Neuron (in vitro differentiated cells): ENCODE data around the gene SOD1.
"Not testable (repeated sequence)": the region's sequence is repeated elsewhere in the genome, so short reads cannot be mapped to it uniquely, and the experiment has no call there.

ENCODE experiments used
- H2AFZ ChIP-seq: one replicate; pipeline ENCODE4 v1.6.1; 2013; ENCODE audit warnings: low read depth, mild to moderate bottlenecking, inconsistent platforms, low read length, moderate library complexity
- H3K27me3 ChIP-seq: one replicate; pipeline ENCODE4 v1.6.1; 2013; ENCODE audit warnings: low read length; ENCODE audit not compliant: insufficient read depth
- H3K36me3 ChIP-seq: one replicate; pipeline ENCODE4 v1.6.1; 2013; ENCODE audit warnings: low read length; ENCODE audit not compliant: insufficient read depth
- H3K4me1 ChIP-seq: one replicate; pipeline ENCODE4 v1.6.1; 2013; ENCODE audit warnings: low read length; ENCODE audit not compliant: insufficient read depth
- H3K4me3 ChIP-seq: 2 replicates; pipeline ENCODE4 v1.5.1; 2013; ENCODE audit warnings: mild to moderate bottlenecking, low read length, moderate library complexity
- H3K9me3 ChIP-seq: one replicate; pipeline ENCODE4 v1.6.1; 2013; ENCODE audit warnings: low read length

The SOD1 gene

DNA sequence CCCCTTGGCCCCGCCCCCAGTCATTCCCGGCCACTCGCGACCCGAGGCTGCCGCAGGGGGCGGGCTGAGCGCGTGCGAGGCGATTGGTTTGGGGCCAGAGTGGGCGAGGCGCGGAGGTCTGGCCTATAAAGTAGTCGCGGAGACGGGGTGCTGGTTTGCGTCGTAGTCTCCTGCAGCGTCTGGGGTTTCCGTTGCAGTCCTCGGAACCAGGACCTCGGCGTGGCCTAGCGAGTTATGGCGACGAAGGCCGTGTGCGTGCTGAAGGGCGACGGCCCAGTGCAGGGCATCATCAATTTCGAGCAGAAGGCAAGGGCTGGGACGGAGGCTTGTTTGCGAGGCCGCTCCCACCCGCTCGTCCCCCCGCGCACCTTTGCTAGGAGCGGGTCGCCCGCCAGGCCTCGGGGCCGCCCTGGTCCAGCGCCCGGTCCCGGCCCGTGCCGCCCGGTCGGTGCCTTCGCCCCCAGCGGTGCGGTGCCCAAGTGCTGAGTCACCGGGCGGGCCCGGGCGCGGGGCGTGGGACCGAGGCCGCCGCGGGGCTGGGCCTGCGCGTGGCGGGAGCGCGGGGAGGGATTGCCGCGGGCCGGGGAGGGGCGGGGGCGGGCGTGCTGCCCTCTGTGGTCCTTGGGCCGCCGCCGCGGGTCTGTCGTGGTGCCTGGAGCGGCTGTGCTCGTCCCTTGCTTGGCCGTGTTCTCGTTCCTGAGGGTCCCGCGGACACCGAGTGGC lies at the start of gene SOD1:
Gene SOD1 (plus strand): TSS at position 158 of the 723 bp plus-strand sequence. CDS start 77 bp downstream, at position 235.
- Histone ChIP-seq H3K27me3 (no peaks in the 10 kb centered on the region), H3K4me1 (peaks cover 8% of the 10 kb centered on the region), H3K4me3 (peak within 1 kb of the TSS; percentile 72), H3K9me3 (no peaks in the 10 kb centered on the region), H3K36me3 (peaks cover 16% of the 10 kb centered on the region), H2AFZ (peak within 1 kb of the TSS; percentile 88)

DNA sequence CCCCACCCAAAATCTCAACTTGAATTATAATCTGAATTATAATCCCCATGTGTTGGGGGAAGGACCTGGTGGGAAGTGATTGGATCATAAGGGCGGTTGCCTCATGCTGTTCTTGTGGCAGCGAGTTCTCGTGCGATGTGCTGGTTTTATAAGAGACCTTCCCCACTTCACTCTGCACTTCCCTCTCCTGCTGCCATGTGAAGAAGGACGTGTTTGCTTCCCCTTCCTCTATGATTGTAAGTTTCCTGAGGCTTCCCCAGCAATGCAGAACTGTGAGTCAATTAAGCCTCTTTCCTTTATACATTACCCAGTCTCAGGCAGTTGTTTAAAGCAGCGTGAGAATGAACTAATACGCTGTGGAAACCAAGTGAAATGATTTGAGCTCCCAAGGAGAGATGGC lies 48.0 kb upstream of the SOD1 start:
- Histone ChIP-seq H3K4me3 (no peak overlapping the region), H3K36me3 (no peaks in the 10 kb centered on the region), H3K27me3 (no peaks in the 10 kb centered on the region), H3K9me3 (no peaks in the 10 kb centered on the region), H2AFZ (no peak overlapping the region), H3K4me1 (peaks cover 11% of the 10 kb centered on the region)

DNA sequence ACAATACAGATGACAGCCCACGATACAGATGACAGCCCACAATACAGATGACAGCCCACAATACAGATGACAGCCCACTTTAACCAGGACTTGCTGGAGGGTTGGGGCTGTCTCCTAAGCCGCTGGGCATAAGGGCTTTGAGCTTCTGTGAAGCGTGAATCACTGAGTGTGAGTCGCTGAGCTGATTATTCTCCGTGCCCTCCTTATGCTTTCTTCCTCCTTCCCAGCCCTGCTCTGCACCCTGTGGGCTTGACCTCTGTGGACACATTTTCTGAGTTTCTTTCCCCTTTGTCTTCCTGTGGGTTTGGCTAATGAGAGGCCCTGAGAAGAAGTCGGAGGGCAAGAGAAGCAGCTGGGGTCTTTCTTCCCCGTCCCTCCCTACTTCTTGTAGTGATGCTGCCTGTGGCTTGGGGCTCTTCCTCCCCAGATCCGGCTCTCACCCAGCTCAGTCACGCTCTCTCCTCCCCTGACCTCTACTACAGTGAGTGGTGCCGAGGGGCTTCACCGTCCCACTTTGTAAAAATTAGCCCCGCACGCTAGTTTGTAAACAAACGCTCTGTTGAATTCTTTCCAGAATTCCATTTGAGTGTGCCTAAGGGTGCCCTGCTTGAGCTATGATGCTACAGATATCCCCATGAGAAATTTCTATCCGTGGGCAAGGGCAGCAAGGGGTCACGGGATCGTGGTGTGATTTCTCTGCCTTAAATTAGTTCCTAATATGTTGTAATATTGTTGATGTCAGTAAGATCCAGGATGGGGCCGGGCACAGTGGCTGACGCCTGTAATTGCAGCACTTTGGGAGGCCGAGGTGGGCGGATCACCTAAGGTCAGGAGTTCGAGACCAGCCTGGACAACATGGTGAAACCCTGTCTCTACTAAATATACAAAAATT lies 46.4 kb upstream of the SOD1 start:
- Histone ChIP-seq H3K9me3 (no peaks in the 10 kb centered on the region), H2AFZ (peak overlapping the region; percentile 13), H3K4me3 (peak overlapping the region; percentile 6), H3K4me1 (peaks cover 11% of the 10 kb centered on the region), H3K36me3 (no peaks in the 10 kb centered on the region), H3K27me3 (no peaks in the 10 kb centered on the region)

DNA sequence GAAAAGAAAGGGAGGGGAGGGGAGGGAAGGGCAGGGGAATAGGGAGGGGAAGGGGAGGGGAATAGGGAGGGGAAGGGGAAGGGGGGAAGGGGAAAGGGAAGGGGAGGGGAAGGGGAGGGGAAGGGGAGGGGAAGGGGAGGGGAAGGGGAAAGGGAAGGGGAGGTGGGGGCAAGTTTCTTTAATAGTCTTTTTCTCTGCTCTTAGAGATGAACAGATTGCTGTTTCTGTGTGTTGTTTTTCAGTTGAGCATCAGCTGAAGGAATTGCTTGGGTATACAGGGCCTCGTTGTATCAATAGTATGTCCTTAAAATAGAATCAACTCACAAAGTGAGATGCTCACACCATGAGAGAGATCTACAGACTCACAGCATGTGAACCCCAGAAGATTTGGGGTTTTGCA lies 44.8 kb upstream of the SOD1 start:
- Histone ChIP-seq H3K27me3 (no peaks in the 10 kb centered on the region), H3K9me3 (no peaks in the 10 kb centered on the region), H3K4me3 (no peak overlapping the region), H3K36me3 (no peaks in the 10 kb centered on the region), H2AFZ (no peak overlapping the region), H3K4me1 (peaks cover 11% of the 10 kb centered on the region)

DNA sequence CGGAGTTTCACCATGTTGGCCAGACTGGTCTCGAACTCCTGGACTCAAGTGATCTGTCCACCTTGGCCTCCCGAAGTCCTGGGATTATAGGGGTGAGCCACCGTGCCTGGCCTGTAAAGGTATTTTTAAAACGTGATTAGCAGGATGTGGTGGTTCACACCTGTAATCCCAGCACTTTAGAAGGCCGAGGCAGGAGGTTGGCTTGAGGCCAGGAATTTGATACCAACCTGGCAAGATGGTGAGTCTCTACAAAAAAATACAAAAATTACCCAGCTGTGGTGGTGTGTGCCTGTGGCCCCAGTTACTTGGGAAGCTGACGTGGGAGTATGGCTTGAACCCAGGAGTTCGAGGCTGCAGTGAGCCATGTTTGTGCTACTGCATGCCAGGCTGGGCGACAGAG lies 43.3 kb upstream of the SOD1 start:
- peaks cover 11% of the 10 kb centered on the region for H3K4me1 ChIP-seq
- no peaks in the 10 kb centered on the region for H3K27me3 ChIP-seq
- no peaks in the 10 kb centered on the region for H3K36me3 ChIP-seq
- H3K4me3 ChIP-seq = no peak overlapping the region
- H2AFZ ChIP-seq = no peak overlapping the region
- no peaks in the 10 kb centered on the region for H3K9me3 ChIP-seq

DNA sequence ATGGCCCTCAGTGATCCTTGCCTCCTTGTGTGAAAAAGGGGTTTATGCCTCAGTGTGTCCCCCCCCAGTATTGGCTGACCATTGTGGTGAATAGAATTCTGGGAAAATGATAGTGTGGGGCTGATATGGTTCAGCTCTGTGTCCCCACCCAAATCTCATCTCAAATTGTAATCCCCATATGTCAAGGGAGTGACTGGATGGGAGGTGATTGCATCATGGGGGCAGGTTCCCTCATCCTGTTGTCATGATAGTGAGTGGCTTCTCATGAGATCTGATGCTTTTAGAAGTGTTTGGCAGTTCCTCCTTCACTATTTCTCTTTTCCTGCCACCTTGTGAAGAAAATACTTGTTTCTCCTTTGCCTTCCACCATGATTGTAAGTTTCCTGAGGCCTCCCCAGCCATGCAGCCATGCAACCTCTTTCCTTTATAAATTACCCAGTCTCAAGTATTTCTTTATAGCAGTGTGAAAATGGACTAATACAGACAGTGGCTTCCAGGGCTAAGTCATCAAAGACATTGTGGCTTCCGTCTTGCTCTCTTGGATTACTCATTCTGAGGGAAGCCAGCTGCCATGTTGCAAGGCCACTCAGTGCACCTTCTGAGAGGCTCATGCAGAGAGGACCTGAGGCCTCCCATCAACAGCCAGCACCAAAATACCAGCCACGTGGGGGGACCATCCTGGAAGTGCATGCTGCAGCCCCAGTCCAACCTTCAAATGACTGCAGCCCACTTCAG lies 40.6 kb upstream of the SOD1 start:
- Histone ChIP-seq H3K27me3 (no peaks in the 10 kb centered on the region), H3K9me3 (no peaks in the 10 kb centered on the region), H3K36me3 (no peaks in the 10 kb centered on the region), H3K4me1 (no peaks in the 10 kb centered on the region), H2AFZ (no peak overlapping the region), H3K4me3 (no peak overlapping the region)

DNA sequence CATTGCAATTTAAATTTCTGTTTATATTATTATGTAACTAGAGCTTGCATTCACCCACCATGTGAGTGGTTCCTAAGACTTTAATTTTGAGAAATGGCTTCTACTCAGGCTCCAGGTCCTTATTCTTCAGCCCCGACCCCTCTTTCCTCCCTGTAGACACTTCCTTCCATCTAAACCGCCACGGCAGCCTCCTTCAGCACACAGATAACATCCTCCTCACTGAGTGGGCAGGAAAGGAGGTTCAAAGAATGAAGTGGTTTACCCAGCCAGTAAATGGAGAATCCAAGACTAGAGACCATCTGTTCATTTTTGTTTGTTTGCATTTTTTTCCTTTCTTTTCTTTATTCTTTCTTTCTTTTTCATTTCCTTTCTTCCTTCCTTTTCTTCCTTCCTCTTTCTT lies 37.1 kb upstream of the SOD1 start:
- Histone ChIP-seq H3K9me3 (no peaks in the 10 kb centered on the region), H3K27me3 (no peaks in the 10 kb centered on the region), H2AFZ (no peak overlapping the region), H3K4me1 (no peaks in the 10 kb centered on the region), H3K4me3 (no peak overlapping the region), H3K36me3 (no peaks in the 10 kb centered on the region)

DNA sequence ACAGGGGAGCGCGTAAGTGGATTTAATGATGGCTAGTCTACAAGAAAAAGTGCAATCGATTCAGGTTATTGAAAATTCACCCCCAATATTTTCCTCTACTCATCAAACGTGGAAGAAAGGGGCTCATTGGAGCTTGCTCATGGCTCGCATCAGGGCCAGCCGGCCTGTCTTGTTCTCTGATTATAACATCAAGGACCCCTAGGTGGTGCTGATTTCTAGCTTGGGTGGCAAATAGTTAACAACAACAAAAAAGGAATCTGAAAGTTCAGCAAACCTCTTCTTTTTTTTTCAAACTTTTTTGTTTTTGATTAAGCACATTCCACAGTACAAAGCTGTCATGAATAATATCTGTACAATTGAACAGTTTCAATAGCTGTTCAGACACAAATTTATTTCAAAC lies 35.8 kb upstream of the SOD1 start:
- no peak overlapping the region for H3K4me3 ChIP-seq
- H3K27me3 ChIP-seq = no peaks in the 10 kb centered on the region
- no peaks in the 10 kb centered on the region for H3K36me3 ChIP-seq
- H3K4me1 ChIP-seq = no peaks in the 10 kb centered on the region
- no peak overlapping the region for H2AFZ ChIP-seq
- no peaks in the 10 kb centered on the region for H3K9me3 ChIP-seq

DNA sequence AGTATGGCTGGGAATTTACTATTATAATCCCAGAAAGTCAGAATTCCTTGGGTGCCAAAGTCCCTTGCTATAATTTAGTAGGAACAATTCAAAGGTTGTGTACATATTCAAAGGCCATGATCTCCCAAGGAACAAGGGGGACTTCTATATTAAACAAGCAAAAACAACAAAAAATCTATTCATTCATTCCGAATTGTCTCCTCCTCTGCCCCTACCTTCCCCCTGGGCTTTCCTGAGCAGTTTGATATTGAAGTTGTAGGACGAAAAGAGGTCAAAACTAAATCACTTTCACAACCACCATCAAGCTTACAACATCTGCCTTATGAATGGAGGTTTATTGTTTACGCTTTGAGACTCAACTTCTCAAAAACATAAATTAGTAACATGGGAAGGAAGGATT lies 35.3 kb upstream of the SOD1 start:
- H2AFZ ChIP-seq = no peak overlapping the region
- H3K4me3 ChIP-seq = no peak overlapping the region
- H3K9me3 ChIP-seq = no peaks in the 10 kb centered on the region
- no peaks in the 10 kb centered on the region for H3K4me1 ChIP-seq
- H3K36me3 ChIP-seq = no peaks in the 10 kb centered on the region
- H3K27me3 ChIP-seq = no peaks in the 10 kb centered on the region

DNA sequence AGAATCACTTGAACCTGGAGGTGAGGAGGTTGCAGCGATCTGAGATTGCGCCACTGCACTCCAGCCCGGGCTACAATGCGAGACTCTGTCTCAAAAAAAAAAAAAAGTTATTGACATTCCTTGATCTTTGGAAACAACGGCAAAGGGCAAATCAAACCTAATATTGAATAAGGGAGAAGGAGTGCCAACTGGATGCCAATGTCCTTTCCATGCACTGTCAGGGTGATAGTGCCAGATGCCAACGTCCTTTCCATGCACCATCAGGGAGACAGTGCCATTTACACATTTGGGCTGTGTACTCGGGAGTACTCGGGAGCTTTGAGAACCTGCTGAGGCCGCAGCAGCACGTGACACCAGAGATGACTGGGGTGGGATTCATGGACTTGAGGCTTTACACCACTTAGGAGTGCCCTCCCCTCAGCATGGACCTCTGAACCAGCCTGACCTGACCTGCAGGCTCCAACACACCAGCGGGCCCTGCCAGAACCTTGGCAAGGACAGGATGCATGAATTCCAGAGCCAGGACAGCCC lies 34.5 kb upstream of the SOD1 start:
- Histone ChIP-seq H3K4me1 (no peaks in the 10 kb centered on the region), H3K9me3 (no peaks in the 10 kb centered on the region), H3K27me3 (no peaks in the 10 kb centered on the region), H3K4me3 (no peak overlapping the region), H2AFZ (no peak overlapping the region), H3K36me3 (no peaks in the 10 kb centered on the region)

DNA sequence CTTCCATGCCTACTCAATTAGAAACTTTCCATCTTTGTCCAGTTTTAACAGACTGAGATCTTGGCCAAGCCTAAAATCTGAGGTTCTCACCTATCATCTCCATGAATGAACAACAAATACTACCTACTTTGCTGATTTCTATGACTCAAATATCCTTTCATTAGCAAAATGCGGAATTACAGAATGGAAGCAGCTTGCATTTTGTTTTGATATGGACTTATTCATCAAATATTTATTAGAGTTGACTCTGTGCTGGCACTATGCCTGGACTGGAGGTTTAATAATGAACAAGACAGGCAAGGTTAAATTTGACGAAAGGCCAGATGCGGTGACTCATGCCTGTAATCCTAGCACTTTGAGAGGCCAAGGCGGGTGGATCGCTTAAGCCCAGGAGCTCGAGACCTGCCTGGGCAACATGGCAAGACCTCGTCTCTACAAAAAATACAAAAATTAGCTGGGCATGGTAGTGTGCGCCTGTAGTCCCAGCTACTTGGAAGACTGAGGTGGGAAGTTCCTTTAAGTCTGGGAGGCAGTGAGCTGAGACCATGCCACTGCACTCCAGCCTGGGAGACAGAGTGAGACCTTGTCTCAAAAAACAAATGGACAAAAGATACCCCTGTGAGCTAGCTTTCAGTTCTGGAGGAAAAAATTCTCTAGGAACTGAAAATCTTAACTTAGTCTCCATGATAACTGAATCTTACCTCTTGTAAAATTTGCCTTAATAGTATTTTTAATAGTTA lies 29.4 kb upstream of the SOD1 start:
- Histone ChIP-seq H3K36me3 (no peaks in the 10 kb centered on the region), H3K4me3 (no peak overlapping the region), H2AFZ (no peak overlapping the region), H3K27me3 (no peaks in the 10 kb centered on the region), H3K9me3 (no peaks in the 10 kb centered on the region), H3K4me1 (no peaks in the 10 kb centered on the region)

DNA sequence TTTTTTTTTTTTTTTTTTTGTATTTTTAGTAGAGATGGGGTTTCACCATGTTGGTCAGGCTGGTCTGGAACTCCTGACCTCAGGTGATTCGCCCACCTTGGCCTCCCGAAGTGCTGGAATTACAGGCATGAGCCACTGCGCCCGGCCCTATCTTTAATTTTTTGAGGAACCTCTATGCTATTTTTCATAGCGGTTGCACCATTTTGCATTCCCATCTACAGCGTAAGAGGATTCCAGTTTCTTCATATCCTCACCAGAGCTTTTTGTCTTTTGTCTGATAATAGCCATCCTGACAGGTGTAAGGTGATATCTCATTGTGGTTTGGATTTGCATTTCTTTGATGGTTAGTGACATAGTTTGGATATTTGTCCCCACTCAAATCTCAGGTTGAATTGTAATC lies 27.6 kb upstream of the SOD1 start:
- H3K36me3 ChIP-seq, H3K4me1 ChIP-seq, H2AFZ ChIP-seq, H3K9me3 ChIP-seq, H3K4me3 ChIP-seq, H3K27me3 ChIP-seq: not testable (repeated sequence)
